ENCODE measurements around the gene CEP41.

The CEP41 gene

DNA sequence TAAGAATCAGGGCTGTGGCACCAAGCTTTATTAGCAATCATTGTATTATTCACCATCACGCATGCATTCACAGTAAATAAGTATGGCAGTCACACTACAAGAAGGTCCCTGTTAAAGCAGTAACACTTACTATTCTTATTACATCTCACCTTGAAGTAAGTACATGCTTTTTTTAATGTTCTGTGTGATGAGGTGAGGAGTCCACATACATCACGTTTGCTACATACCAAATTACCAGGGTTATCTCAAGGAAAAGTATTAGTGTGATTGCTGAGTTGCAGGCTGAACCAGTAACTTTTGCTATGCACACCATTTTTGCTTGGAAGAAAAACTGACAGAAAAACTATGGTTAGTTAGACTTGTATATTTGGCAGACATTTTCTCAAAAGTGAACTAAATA is 35.8 kb downstream of the CEP41 start:
- no peak for DNase-seq
- no peaks in the 10 kb centered on the region for H3K36me3 ChIP-seq (replicated peaks; ENCODE audit: insufficient read depth, low read length)
- no peaks in the 10 kb centered on the region for H3K9me2 ChIP-seq (replicated peaks; ENCODE audit: insufficient read depth, low read length)
- H3K4me2 ChIP-seq (ENCODE audit: low read depth, low read length): no peak overlapping the region
- TF ChIP-seq EZH2phosphoT487 (IDR thresholded peaks at IDR 0.05; ENCODE audit: low read length) (no peak), EZH2 (optimal IDR thresholded peaks at IDR 0.05; ENCODE audit: low read depth, low read length) (no peak)
- TF ChIP-seq, protein P1, sequence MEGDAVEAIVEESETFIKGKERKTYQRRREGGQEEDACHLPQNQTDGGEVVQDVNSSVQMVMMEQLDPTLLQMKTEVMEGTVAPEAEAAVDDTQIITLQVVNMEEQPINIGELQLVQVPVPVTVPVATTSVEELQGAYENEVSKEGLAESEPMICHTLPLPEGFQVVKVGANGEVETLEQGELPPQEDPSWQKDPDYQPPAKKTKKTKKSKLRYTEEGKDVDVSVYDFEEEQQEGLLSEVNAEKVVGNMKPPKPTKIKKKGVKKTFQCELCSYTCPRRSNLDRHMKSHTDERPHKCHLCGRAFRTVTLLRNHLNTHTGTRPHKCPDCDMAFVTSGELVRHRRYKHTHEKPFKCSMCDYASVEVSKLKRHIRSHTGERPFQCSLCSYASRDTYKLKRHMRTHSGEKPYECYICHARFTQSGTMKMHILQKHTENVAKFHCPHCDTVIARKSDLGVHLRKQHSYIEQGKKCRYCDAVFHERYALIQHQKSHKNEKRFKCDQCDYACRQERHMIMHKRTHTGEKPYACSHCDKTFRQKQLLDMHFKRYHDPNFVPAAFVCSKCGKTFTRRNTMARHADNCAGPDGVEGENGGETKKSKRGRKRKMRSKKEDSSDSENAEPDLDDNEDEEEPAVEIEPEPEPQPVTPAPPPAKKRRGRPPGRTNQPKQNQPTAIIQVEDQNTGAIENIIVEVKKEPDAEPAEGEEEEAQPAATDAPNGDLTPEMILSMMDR (IDR thresholded peaks at IDR 0.05; ENCODE audit: low read length): no peak
- H3F3A ChIP-seq (ENCODE audit: insufficient read depth, low read length): no peaks in the 10 kb centered on the region
- no peak overlapping the region for H2AFZ ChIP-seq (ENCODE audit: low read length)
- no peak overlapping the region for H3K4me3 ChIP-seq (ENCODE audit: low read length)
- no peak overlapping the region for H3K9ac ChIP-seq (ENCODE audit: low read length)
- H3K27ac ChIP-seq (ENCODE audit: low read length): no peak overlapping the region
- H4K20me1 ChIP-seq (ENCODE audit: insufficient read depth, low read length): no peaks in the 10 kb centered on the region
- no peaks in the 10 kb centered on the region for H3K9me3 ChIP-seq (replicated peaks; ENCODE audit: insufficient read depth, low read length)
- H3K27me3 ChIP-seq (replicated peaks; ENCODE audit: insufficient read depth, low read length): no peaks in the 10 kb centered on the region
- no peaks in the 10 kb centered on the region for H3K4me1 ChIP-seq (ENCODE audit: low read length)
- no peaks in the 10 kb centered on the region for H3K79me2 ChIP-seq (ENCODE audit: low read length)

DNA sequence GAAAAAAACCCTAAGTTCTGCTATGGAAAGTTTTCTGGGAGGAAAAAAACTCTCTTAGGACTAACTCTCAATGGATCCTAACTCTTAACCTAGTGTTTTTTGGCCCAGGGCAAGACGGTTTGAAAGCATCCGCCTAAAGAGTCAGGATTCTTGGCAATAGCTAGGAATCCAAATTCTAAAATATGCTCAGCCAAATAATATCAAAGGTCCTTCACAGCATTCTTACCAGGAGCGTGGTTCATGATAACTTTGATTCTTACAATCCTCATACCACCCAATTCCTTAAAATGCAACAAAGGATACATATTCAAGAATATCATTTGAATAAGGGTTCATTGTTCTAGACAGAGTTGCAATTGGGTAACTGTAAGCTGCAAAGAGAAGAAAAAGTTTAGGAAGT is 39.2 kb downstream of the CEP41 start:
- Histone ChIP-seq H2AFZ (ENCODE audit: low read length) (no peak overlapping the region), H3K36me3 (replicated peaks; ENCODE audit: insufficient read depth, low read length) (no peaks in the 10 kb centered on the region), H3K27me3 (replicated peaks; ENCODE audit: insufficient read depth, low read length) (no peaks in the 10 kb centered on the region), H3K27ac (ENCODE audit: low read length) (no peak overlapping the region), H3K4me2 (ENCODE audit: low read depth, low read length) (no peak overlapping the region), H3K9me2 (replicated peaks; ENCODE audit: insufficient read depth, low read length) (no peaks in the 10 kb centered on the region), H3K9ac (ENCODE audit: low read length) (no peak overlapping the region), H3K4me1 (ENCODE audit: low read length) (no peaks in the 10 kb centered on the region), H3K79me2 (ENCODE audit: low read length) (no peaks in the 10 kb centered on the region), H3F3A (ENCODE audit: insufficient read depth, low read length) (no peaks in the 10 kb centered on the region), H3K4me3 (ENCODE audit: low read length) (no peak overlapping the region), H3K9me3 (replicated peaks; ENCODE audit: insufficient read depth, low read length) (no peaks in the 10 kb centered on the region), H4K20me1 (ENCODE audit: insufficient read depth, low read length) (no peaks in the 10 kb centered on the region)
- no peak for DNase-seq
- TF ChIP-seq EZH2 (optimal IDR thresholded peaks at IDR 0.05; ENCODE audit: low read depth, low read length) (no peak), EZH2phosphoT487 (IDR thresholded peaks at IDR 0.05; ENCODE audit: low read length) (no peak)
- TF ChIP-seq, protein P1 (IDR thresholded peaks at IDR 0.05; ENCODE audit: low read length): no peak

DNA sequence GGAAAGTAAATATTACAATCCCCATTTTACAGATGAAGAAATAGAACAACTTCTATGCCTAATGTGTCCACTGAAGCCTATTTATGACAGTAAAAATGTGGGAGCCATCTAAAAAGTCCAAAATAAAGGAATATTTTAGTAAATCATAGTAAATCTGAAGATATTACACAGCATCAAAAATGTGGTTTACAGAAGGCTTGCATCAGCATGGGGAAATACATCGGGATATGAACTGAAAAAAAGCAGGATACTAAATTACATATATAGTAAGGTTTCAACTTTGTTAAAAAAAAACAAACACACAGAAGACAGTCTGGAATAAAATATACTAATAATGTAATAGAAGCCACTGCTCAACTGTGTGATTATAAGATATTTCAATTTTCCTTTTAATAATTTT is 39.7 kb downstream of the CEP41 start:
- no peak overlapping the region for H2AFZ ChIP-seq (ENCODE audit: low read length)
- H3K27ac ChIP-seq (ENCODE audit: low read length): no peak overlapping the region
- H3F3A ChIP-seq (ENCODE audit: insufficient read depth, low read length): no peaks in the 10 kb centered on the region
- H3K27me3 ChIP-seq (replicated peaks; ENCODE audit: insufficient read depth, low read length): no peaks in the 10 kb centered on the region
- no peak overlapping the region for H3K4me2 ChIP-seq (ENCODE audit: low read depth, low read length)
- no peaks in the 10 kb centered on the region for H3K9me2 ChIP-seq (replicated peaks; ENCODE audit: insufficient read depth, low read length)
- H3K4me3 ChIP-seq (ENCODE audit: low read length): no peak overlapping the region
- TF ChIP-seq EZH2 (optimal IDR thresholded peaks at IDR 0.05; ENCODE audit: low read depth, low read length): no peak
- TF ChIP-seq EZH2phosphoT487 (IDR thresholded peaks at IDR 0.05; ENCODE audit: low read length): no peak
- TF ChIP-seq, protein P1 (IDR thresholded peaks at IDR 0.05; ENCODE audit: low read length): no peak
- no peaks in the 10 kb centered on the region for H3K4me1 ChIP-seq (ENCODE audit: low read length)
- H4K20me1 ChIP-seq (ENCODE audit: insufficient read depth, low read length): no peaks in the 10 kb centered on the region
- H3K9ac ChIP-seq (ENCODE audit: low read length): no peak overlapping the region
- no peaks in the 10 kb centered on the region for H3K79me2 ChIP-seq (ENCODE audit: low read length)
- no peaks in the 10 kb centered on the region for H3K36me3 ChIP-seq (replicated peaks; ENCODE audit: insufficient read depth, low read length)
- no peaks in the 10 kb centered on the region for H3K9me3 ChIP-seq (replicated peaks; ENCODE audit: insufficient read depth, low read length)
- no peak for DNase-seq
